ENCODE results near the gene NHS.

The NHS gene

GRCh38 chrX:17596061-17596460, 221.1 kb downstream of the NHS start:
- TF ChIP-seq EZH2 (IDR thresholded peaks at IDR 0.05; ENCODE audit: borderline replicate concordance, low read depth, low read length, severe bottlenecking) (no peak), CTCF (IDR thresholded peaks at IDR 0.05; ENCODE audit: borderline replicate concordance, extremely low read depth, low read length, poor library complexity, severe bottlenecking) (no peak)
- no peak for DNase-seq
- Histone ChIP-seq H2AFZ (ENCODE audit: low read depth, low read length) (no peak overlapping the region), H3K4me1 (ENCODE audit: insufficient read depth, low read length) (no peaks in the 10 kb centered on the region), H3K4me2 (ENCODE audit: insufficient read depth, low read length) (no peak overlapping the region), H3K9ac (ENCODE audit: low read depth, low read length) (no peak overlapping the region), H4K20me1 (ENCODE audit: insufficient read depth, low read length) (no peaks in the 10 kb centered on the region), H3K36me3 (ENCODE audit: insufficient read depth, low read length) (no peaks in the 10 kb centered on the region), H3K4me3 (ENCODE audit: low read depth in 1 of 2, low read length in 2 of 2) (no peak overlapping the region), H3K27ac (ENCODE audit: low read length) (no peak overlapping the region), H3K79me2 (ENCODE audit: insufficient read depth, low read length) (no peaks in the 10 kb centered on the region), H3K9me3 (ENCODE audit: insufficient read depth, low read length, severe bottlenecking) (no peaks in the 10 kb centered on the region), H3K27me3 (ENCODE audit: insufficient read depth, low read length, poor library complexity) (no peaks in the 10 kb centered on the region)
- no peak for ATAC-seq (ENCODE audit: insufficient read depth, low read depth)

- Histone ChIP-seq H3K4me2 (ENCODE audit: insufficient read depth, low read length) (no peak overlapping the region), H3K9me3 (ENCODE audit: insufficient read depth, low read length, severe bottlenecking) (no peaks in the 10 kb centered on the region), H3K4me3 (ENCODE audit: low read depth in 1 of 2, low read length in 2 of 2) (no peak overlapping the region), H2AFZ (ENCODE audit: low read depth, low read length) (no peak overlapping the region), H3K27ac (ENCODE audit: low read length) (no peak overlapping the region), H3K79me2 (ENCODE audit: insufficient read depth, low read length) (no peaks in the 10 kb centered on the region), H4K20me1 (ENCODE audit: insufficient read depth, low read length) (no peaks in the 10 kb centered on the region), H3K9ac (ENCODE audit: low read depth, low read length) (no peak overlapping the region), H3K27me3 (ENCODE audit: insufficient read depth, low read length, poor library complexity) (no peaks in the 10 kb centered on the region), H3K4me1 (ENCODE audit: insufficient read depth, low read length) (no peaks in the 10 kb centered on the region), H3K36me3 (ENCODE audit: insufficient read depth, low read length) (no peaks in the 10 kb centered on the region)
- no peak for DNase-seq
- TF ChIP-seq CTCF (IDR thresholded peaks at IDR 0.05; ENCODE audit: borderline replicate concordance, extremely low read depth, low read length, poor library complexity, severe bottlenecking) (no peak), EZH2 (IDR thresholded peaks at IDR 0.05; ENCODE audit: borderline replicate concordance, low read depth, low read length, severe bottlenecking) (no peak)
- no peak for ATAC-seq (ENCODE audit: insufficient read depth, low read depth)
Measured at GRCh38 chrX:17596546-17597205, 221.7 kb downstream of the NHS start.

GRCh38 chrX:17597327-17597726, 222.3 kb downstream of the NHS start:
- H3K9me3 ChIP-seq (ENCODE audit: insufficient read depth, low read length, severe bottlenecking): no peaks in the 10 kb centered on the region
- no peak overlapping the region for H3K27ac ChIP-seq (ENCODE audit: low read length)
- no peaks in the 10 kb centered on the region for H3K36me3 ChIP-seq (ENCODE audit: insufficient read depth, low read length)
- H3K4me3 ChIP-seq (ENCODE audit: low read depth in 1 of 2, low read length in 2 of 2): no peak overlapping the region
- H3K4me2 ChIP-seq (ENCODE audit: insufficient read depth, low read length): no peak overlapping the region
- H3K27me3 ChIP-seq (ENCODE audit: insufficient read depth, low read length, poor library complexity): no peaks in the 10 kb centered on the region
- no peak overlapping the region for H2AFZ ChIP-seq (ENCODE audit: low read depth, low read length)
- no peak overlapping the region for H3K9ac ChIP-seq (ENCODE audit: low read depth, low read length)
- no peaks in the 10 kb centered on the region for H4K20me1 ChIP-seq (ENCODE audit: insufficient read depth, low read length)
- H3K4me1 ChIP-seq (ENCODE audit: insufficient read depth, low read length): no peaks in the 10 kb centered on the region
- no peaks in the 10 kb centered on the region for H3K79me2 ChIP-seq (ENCODE audit: insufficient read depth, low read length)
- no peak for DNase-seq
- TF ChIP-seq EZH2 (IDR thresholded peaks at IDR 0.05; ENCODE audit: borderline replicate concordance, low read depth, low read length, severe bottlenecking) (no peak), CTCF (IDR thresholded peaks at IDR 0.05; ENCODE audit: borderline replicate concordance, extremely low read depth, low read length, poor library complexity, severe bottlenecking) (no peak)
- ATAC-seq (ENCODE audit: insufficient read depth, low read depth): no peak
